Femur (tissue), 1 donor: Measurements from ENCODE around the gene PBX4.
"Not testable (repeated sequence)": the region's sequence is repeated elsewhere in the genome, so short reads cannot be mapped to it uniquely, and the experiment has no call there.

Experiments used
- DNase-seq: peaks from one replicate; pipeline ENCODE4 v3.0.0-alpha.2; 2017

Gene PBX4

GRCh38 chr19:19618219-19619051 lies at the start of gene PBX4:
Gene PBX4 (minus strand): TSS chr19:19618687. CDS start chr19:19618629, 58 bp downstream.
- peak; percentile 97 for DNase-seq

GRCh38 chr19:19665420-19665948 lies 47.0 kb upstream of the PBX4 start:
- not testable (repeated sequence) for DNase-seq

- DNase-seq, result peak; percentile 98
Observed at GRCh38 chr19:19663256-19664120, 45.0 kb upstream of the PBX4 start, which contains the start of gene ATP13A1. Gene ATP13A1 (minus strand): TSS chr19:19663676. CDS start chr19:19663666, 10 bp downstream.

GRCh38 chr19:19662871-19663255 lies 44.4 kb upstream of the PBX4 start:
- no peak for DNase-seq

- DNase-seq, result peak; percentile 21
Observed at GRCh38 chr19:19662344-19662743, 43.9 kb upstream of the PBX4 start.

GRCh38 chr19:19661675-19662251 lies 43.3 kb upstream of the PBX4 start:
- peak; percentile 33 for DNase-seq

- no peak for DNase-seq
Observed at GRCh38 chr19:19661141-19661674, 42.7 kb upstream of the PBX4 start.

- no peak for DNase-seq
Observed at GRCh38 chr19:19659646-19660245, 41.3 kb upstream of the PBX4 start.

- DNase-seq, result peak; percentile 30
Observed at GRCh38 chr19:19657397-19657783, 38.9 kb upstream of the PBX4 start.

- peak; percentile 23 for DNase-seq
Observed at GRCh38 chr19:19656451-19657396, 38.2 kb upstream of the PBX4 start.

GRCh38 chr19:19655641-19656343 lies 37.3 kb upstream of the PBX4 start:
- DNase-seq, result peak; percentile 20

- DNase-seq, result no peak
Observed at GRCh38 chr19:19655051-19655594, 36.6 kb upstream of the PBX4 start.

GRCh38 chr19:19654441-19654840 lies 36.0 kb upstream of the PBX4 start:
- DNase-seq, result peak; percentile 19

GRCh38 chr19:19653597-19654147 lies 35.2 kb upstream of the PBX4 start:
- peak; percentile 21 for DNase-seq

- DNase-seq, result no peak
Observed at GRCh38 chr19:19652482-19653295, 34.2 kb upstream of the PBX4 start.

- DNase-seq, result peak; percentile 44
Observed at GRCh38 chr19:19651076-19651475, 32.6 kb upstream of the PBX4 start.

- DNase-seq, result peak; percentile 73
Observed at GRCh38 chr19:19650331-19650730, 31.8 kb upstream of the PBX4 start.

- no peak for DNase-seq
Observed at GRCh38 chr19:19649580-19649995, 31.1 kb upstream of the PBX4 start.

- no peak for DNase-seq
Observed at GRCh38 chr19:19649155-19649554, 30.7 kb upstream of the PBX4 start.
